Fibroblast of skin of left quadriceps (primary cell): Measurements from ENCODE around the gene C10orf88.
"Not testable (repeated sequence)": the region's sequence is repeated elsewhere in the genome, so short reads cannot be mapped to it uniquely, and the experiment has no call there.

Experiments
- DNase-seq, 2 experiments: peaks; one replicate each; pipeline ENCODE4 v3.0.0-alpha.2; 2013; ENCODE audit warnings: low read depth in 2 of 2

C10orf88 gene

GRCh38 chr10:122962405-122962804 is 8.4 kb upstream of the C10orf88 start:
- no peak for DNase-seq

- no peak for DNase-seq
Measured at GRCh38 chr10:122957474-122957873, 3.4 kb upstream of the C10orf88 start.

- DNase-seq = no peak
Measured at GRCh38 chr10:122955892-122956291, 1.9 kb upstream of the C10orf88 start.

- DNase-seq = no peak
Measured at GRCh38 chr10:122954731-122955050, 664 bp upstream of the C10orf88 start.

- no peak for DNase-seq
Measured at GRCh38 chr10:122949296-122949695, 4.7 kb downstream of the C10orf88 start.

- peak; percentile 55 to 65 for DNase-seq
Measured at GRCh38 chr10:122939856-122940543, 14.0 kb downstream of the C10orf88 start.

- DNase-seq = no peak
Measured at GRCh38 chr10:122939133-122939855, 14.7 kb downstream of the C10orf88 start.

GRCh38 chr10:122931088-122931906 is 22.7 kb downstream of the C10orf88 start:
- no peak for DNase-seq

- DNase-seq = no peak
Measured at GRCh38 chr10:122930140-122930539, 23.9 kb downstream of the C10orf88 start.

- DNase-seq = no peak
Measured at GRCh38 chr10:122915700-122916099, 38.3 kb downstream of the C10orf88 start.

- peak; percentile 12 to 18 for DNase-seq
Measured at GRCh38 chr10:122911889-122912484, 42.0 kb downstream of the C10orf88 start.

- DNase-seq = no peak
Measured at GRCh38 chr10:122910310-122910709, 43.7 kb downstream of the C10orf88 start, which contains the start of gene FAM24A. Gene FAM24A, plus strand, starts transcription at chr10:122910610. Its CDS starts 1,025 bp downstream, at chr10:122911635.

- DNase-seq = not testable (repeated sequence)
Measured at GRCh38 chr10:122903861-122904260, 50.2 kb downstream of the C10orf88 start.

- DNase-seq = no peak
Measured at GRCh38 chr10:122894261-122894944, 59.6 kb downstream of the C10orf88 start.

GRCh38 chr10:122884166-122884565 is 69.9 kb downstream of the C10orf88 start:
- no peak for DNase-seq

GRCh38 chr10:122882766-122883165 is 71.3 kb downstream of the C10orf88 start:
- no peak for DNase-seq
